ENCODE results near the gene KCNH2.

The KCNH2 gene

DNA sequence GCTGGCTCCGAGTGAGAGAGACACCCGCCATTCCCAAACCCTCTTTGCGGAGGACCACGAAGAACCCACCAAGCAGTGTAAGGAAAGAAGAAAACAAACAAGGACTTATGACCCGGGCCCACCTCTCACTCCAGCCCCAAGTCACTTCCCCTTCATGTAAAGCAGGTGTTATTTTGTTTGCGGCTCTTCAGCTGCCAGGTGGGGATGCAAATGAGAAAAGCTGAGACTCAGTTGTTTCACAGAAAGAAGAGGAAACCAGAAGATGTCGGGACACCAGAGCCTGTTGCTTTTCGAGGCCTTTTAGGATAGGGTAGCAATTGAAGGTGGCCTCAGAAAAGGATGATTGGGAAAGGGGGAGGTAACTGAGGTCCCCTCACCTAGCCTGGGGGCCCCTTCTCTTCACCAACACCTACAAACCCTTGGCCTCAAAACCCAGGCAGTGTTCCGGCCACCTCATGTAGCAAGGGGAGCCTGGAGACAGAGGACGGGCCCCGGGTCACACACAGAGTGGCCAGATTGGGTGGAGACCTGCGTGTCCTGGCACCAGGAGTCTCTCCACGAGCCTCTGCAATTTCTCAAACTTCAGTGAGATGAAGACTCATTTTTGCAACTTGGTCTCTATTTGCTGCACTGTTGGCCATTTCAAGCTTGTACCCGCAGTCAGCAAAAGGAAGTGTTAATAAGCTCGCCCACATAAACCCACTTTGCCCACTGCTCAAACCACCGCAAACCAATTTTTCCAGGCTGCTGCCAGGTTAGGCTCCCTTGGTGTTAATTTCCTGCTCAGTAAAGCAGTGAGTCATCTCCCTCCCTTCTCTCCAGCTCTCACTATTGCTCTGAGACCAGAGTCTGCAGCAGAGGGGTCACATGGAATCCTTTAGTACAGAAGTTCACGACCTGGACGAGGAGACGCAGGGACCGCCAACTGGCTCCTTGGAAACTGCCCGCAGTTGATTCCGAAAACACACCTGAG is 80.3 kb downstream of the KCNH2 start:
- no peak for TF ChIP-seq CTCF (conservative IDR thresholded peaks at IDR 0.05; ENCODE audit: low read depth)
- ChIA-PET CTCF (interaction anchor here (0.6 to 1.9 kb wide), 24 partner anchors 14 to 1855 kb away, joined by 3 to 10 read pairs (median 4); no protein-coding TSS in a partner anchor), POLR2A (ENCODE audit: low non-redundant PET) (no interaction called here)
- H3K27ac ChIP-seq = no peak overlapping the region
- no peak for DNase-seq (ENCODE audit: low spot score)

DNA sequence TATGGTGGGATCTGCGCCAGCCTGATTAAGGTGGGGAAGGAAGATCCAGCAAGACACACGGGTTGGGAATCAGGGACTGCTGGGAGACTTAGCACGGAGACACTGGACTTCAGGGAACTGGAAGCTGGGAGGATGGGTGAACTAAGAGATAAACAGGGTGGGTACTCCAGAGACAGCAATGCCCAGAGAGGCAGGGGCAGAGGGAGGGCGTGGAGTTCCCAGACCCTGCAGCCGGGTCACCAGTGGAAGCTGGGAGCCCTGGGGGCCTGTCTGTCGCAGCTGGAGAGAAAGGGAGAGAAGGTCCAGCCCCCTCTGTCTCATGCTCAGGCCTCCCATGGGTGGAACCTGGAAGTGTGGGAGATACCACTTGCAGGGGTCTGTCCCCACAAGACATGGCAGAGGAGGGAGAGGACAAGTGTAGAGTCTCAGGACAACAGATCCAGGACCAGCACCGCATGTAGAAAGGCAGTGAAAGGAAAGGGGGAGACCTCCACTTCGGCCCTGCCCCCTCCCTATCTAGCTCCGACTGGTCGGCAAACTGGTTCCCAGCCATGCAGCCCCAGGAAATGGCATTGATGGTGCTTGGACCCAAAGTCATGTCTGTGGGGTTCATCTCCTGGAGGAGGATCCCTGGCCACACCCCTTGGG is 81.4 kb downstream of the KCNH2 start:
- ChIA-PET CTCF (no interaction called here), POLR2A (ENCODE audit: low non-redundant PET) (no interaction called here)
- no peak for DNase-seq (ENCODE audit: low spot score)
- no peak overlapping the region for H3K27ac ChIP-seq
- TF ChIP-seq CTCF (conservative IDR thresholded peaks at IDR 0.05; ENCODE audit: low read depth) = no peak

GRCh38 chr7:150895809-150896208 is 82.3 kb downstream of the KCNH2 start:
- ChIA-PET POLR2A (ENCODE audit: low non-redundant PET) (no interaction called here), CTCF (no interaction called here)
- DNase-seq (ENCODE audit: low spot score) = no peak
- TF ChIP-seq CTCF (conservative IDR thresholded peaks at IDR 0.05; ENCODE audit: low read depth) = no peak
- no peak overlapping the region for H3K27ac ChIP-seq
